MM.1S (cell line): ENCODE measurements around the gene MYRF.

Experiments used
- DNase-seq: peaks from one replicate; pipeline ENCODE4 v3.0.0-alpha.2; 2015
- H2AFZ ChIP-seq: fragments of 300-600 bp; sonication (generic); 2 replicates; pipeline ENCODE4 v1.6.0; 2016; ENCODE audit warnings: antibody characterized with exemption, low read length
- H3F3A ChIP-seq: fragments of 300-600 bp; sonication (generic); 2 replicates; pipeline ENCODE4 v1.6.1; 2016; ENCODE audit warnings: mild to moderate bottlenecking, antibody characterized with exemption, low read length, moderate library complexity, mixed read lengths; ENCODE audit not compliant: insufficient read depth
- H3K27ac ChIP-seq: fragments of 300-600 bp; sonication (generic); 2 replicates; pipeline ENCODE4 v1.5.1; 2016; ENCODE audit warnings: mild to moderate bottlenecking, low read length
- H3K27me3 ChIP-seq: fragments of 300-600 bp; sonication (generic); replicated peaks from 2 replicates; pipeline ENCODE4 v1.6.0; 2016; ENCODE audit warnings: low read length; ENCODE audit not compliant: insufficient read depth
- H3K36me3 ChIP-seq: fragments of 300-600 bp; sonication (generic); replicated peaks from 2 replicates; pipeline ENCODE4 v1.6.1; 2016; ENCODE audit warnings: mild to moderate bottlenecking, low read length, mixed read lengths; ENCODE audit not compliant: insufficient read depth
- H3K4me1 ChIP-seq: fragments of 300-600 bp; sonication (generic); 2 replicates; pipeline ENCODE4 v1.6.1; 2016; ENCODE audit warnings: low read length, mixed read lengths
- H3K4me2 ChIP-seq: fragments of 300-600 bp; sonication (generic); 2 replicates; pipeline ENCODE4 v1.6.0; 2016; ENCODE audit warnings: low read depth, low read length
- H3K4me3 ChIP-seq: fragments of 300-600 bp; sonication (generic); 2 replicates; pipeline ENCODE4 v1.5.1; 2016; ENCODE audit warnings: low read length, mixed read lengths
- H3K79me2 ChIP-seq: fragments of 300-600 bp; sonication (generic); 2 replicates; pipeline ENCODE4 v1.6.1; 2016; ENCODE audit warnings: mixed run types, low read length, mixed read lengths
- H3K9ac ChIP-seq: fragments of 300-600 bp; sonication (generic); 2 replicates; pipeline ENCODE4 v1.6.1; 2016; ENCODE audit warnings: low read length, mixed read lengths
- H3K9me2 ChIP-seq: fragments of 300-600 bp; sonication (generic); replicated peaks from 2 replicates; pipeline ENCODE4 v1.6.1; 2016; ENCODE audit warnings: mild to moderate bottlenecking, low read length, mixed read lengths; ENCODE audit not compliant: insufficient read depth
- H3K9me3 ChIP-seq: fragments of 300-600 bp; sonication (generic); replicated peaks from 2 replicates; pipeline ENCODE4 v1.6.1; 2016; ENCODE audit warnings: mild to moderate bottlenecking, low read length, mixed read lengths; ENCODE audit not compliant: insufficient read depth
- H4K20me1 ChIP-seq: fragments of 300-600 bp; sonication (generic); 2 replicates; pipeline ENCODE4 v1.6.1; 2016; ENCODE audit warnings: mild to moderate bottlenecking, low read length, moderate library complexity, mixed read lengths; ENCODE audit not compliant: insufficient read depth
- CTCF ChIP-seq: fragments of 300-600 bp; sonication (generic); IDR thresholded peaks from 2 replicates; pipeline ENCODE4 v1.5.1; 2016; ENCODE audit warnings: antibody characterized with exemption, low read length, mixed read lengths
- EZH2 ChIP-seq: fragments of 300-600 bp; sonication (generic); optimal IDR thresholded peaks from 2 replicates; pipeline ENCODE3; 2017; ENCODE audit warnings: low read depth, mild to moderate bottlenecking, antibody characterized with exemption, low read length, mixed read lengths
- EZH2phosphoT487 ChIP-seq: fragments of 300-600 bp; sonication (generic); IDR thresholded peaks from 2 replicates; pipeline ENCODE4 v1.6.1; 2018; ENCODE audit warnings: antibody characterized with exemption, low read length

Gene MYRF

GRCh38 chr11:61711498-61711897 lies 40.9 kb upstream of the MYRF start:
- Histone ChIP-seq H3K27ac (no peak overlapping the region), H3K79me2 (no peaks in the 10 kb centered on the region), H3K4me1 (no peaks in the 10 kb centered on the region), H3K9me2 (no peaks in the 10 kb centered on the region), H2AFZ (no peak overlapping the region), H4K20me1 (no peaks in the 10 kb centered on the region), H3K27me3 (peaks cover 98% of the 10 kb centered on the region), H3K9me3 (no peaks in the 10 kb centered on the region), H3K9ac (no peak overlapping the region), H3F3A (no peaks in the 10 kb centered on the region), H3K4me3 (no peak overlapping the region), H3K4me2 (no peak overlapping the region), H3K36me3 (no peaks in the 10 kb centered on the region)
- no peak for DNase-seq
- TF ChIP-seq EZH2phosphoT487 (no peak), EZH2 (no peak)

GRCh38 chr11:61712314-61712713 lies 40.1 kb upstream of the MYRF start:
- Histone ChIP-seq H3K4me2 (no peak overlapping the region), H3K4me1 (no peaks in the 10 kb centered on the region), H3K9me2 (no peaks in the 10 kb centered on the region), H3F3A (no peaks in the 10 kb centered on the region), H3K27me3 (peaks cover 98% of the 10 kb centered on the region), H3K9ac (no peak overlapping the region), H3K79me2 (no peaks in the 10 kb centered on the region), H3K27ac (no peak overlapping the region), H3K4me3 (no peak overlapping the region), H3K9me3 (no peaks in the 10 kb centered on the region), H2AFZ (no peak overlapping the region), H3K36me3 (no peaks in the 10 kb centered on the region), H4K20me1 (no peaks in the 10 kb centered on the region)
- DNase-seq, result no peak
- TF ChIP-seq EZH2, result no peak
- no peak for TF ChIP-seq CTCF

GRCh38 chr11:61712846-61713245 lies 39.6 kb upstream of the MYRF start:
- no peaks in the 10 kb centered on the region for H4K20me1 ChIP-seq
- H3K36me3 ChIP-seq, result no peaks in the 10 kb centered on the region
- H3K79me2 ChIP-seq, result no peaks in the 10 kb centered on the region
- H3K9me2 ChIP-seq, result no peaks in the 10 kb centered on the region
- H3K27me3 ChIP-seq, result peaks cover 100% of the 10 kb centered on the region
- no peak for DNase-seq
- no peaks in the 10 kb centered on the region for H3K4me1 ChIP-seq
- no peak for TF ChIP-seq EZH2phosphoT487
- TF ChIP-seq CTCF, result no peak
- TF ChIP-seq EZH2, result no peak
- H3K27ac ChIP-seq, result no peak overlapping the region
- H3F3A ChIP-seq, result no peaks in the 10 kb centered on the region
- no peak overlapping the region for H3K4me3 ChIP-seq
- no peak overlapping the region for H3K4me2 ChIP-seq
- no peak overlapping the region for H3K9ac ChIP-seq
- no peak overlapping the region for H2AFZ ChIP-seq
- no peaks in the 10 kb centered on the region for H3K9me3 ChIP-seq

GRCh38 chr11:61713464-61713863 lies 39.0 kb upstream of the MYRF start:
- no peak for DNase-seq
- H3K27me3 ChIP-seq, result peaks cover 100% of the 10 kb centered on the region
- no peak overlapping the region for H3K27ac ChIP-seq
- H3F3A ChIP-seq, result no peaks in the 10 kb centered on the region
- no peak overlapping the region for H3K4me2 ChIP-seq
- TF ChIP-seq EZH2 (no peak), CTCF (no peak), EZH2phosphoT487 (no peak)
- no peaks in the 10 kb centered on the region for H4K20me1 ChIP-seq
- no peak overlapping the region for H3K4me3 ChIP-seq
- no peaks in the 10 kb centered on the region for H3K9me2 ChIP-seq
- H3K9me3 ChIP-seq, result no peaks in the 10 kb centered on the region
- no peak overlapping the region for H3K9ac ChIP-seq
- H2AFZ ChIP-seq, result no peak overlapping the region
- H3K36me3 ChIP-seq, result no peaks in the 10 kb centered on the region
- H3K4me1 ChIP-seq, result no peaks in the 10 kb centered on the region
- H3K79me2 ChIP-seq, result no peaks in the 10 kb centered on the region
